Left cardiac atrium (tissue), 4 donors: ENCODE measurements around the gene GNB3. TPM values are rescaled to one million over a fixed set of nuclear protein-coding genes. Genes with fewer than 3 reads are reported as not detected.
"Not testable (repeated sequence)": the region's sequence is repeated elsewhere in the genome, so short reads cannot be mapped to it uniquely, and the experiment has no call there.

Experiments used
- ATAC-seq, 2 donors: fragments of 200-7000 bp; cut with Tn5 transposase; one replicate each; pipeline ENCODE4 v1.9.1; 2020; ENCODE audit warnings: mild to moderate bottlenecking in 2 of 2, moderate library complexity in 2 of 2
- DNase-seq: peaks from one replicate; pipeline ENCODE4 v3.0.0-alpha.2; 2020
- intact Hi-C, 2 donors: fragments of 100-400 bp; cut with DNase I; formaldehyde crosslinking; loops; one replicate each; pipeline versions ENCODE4 v1.14.1 to v1.15.1; 2022 to 2023
- total RNA-seq, 2 donors: library from RNA; stranded (reverse); fragmentation: NEBNext Ultra II Directional; extraction: Animal tissue kit (Norgen Biotek cat#: 25700); gene quantifications; one replicate each; pipeline ENCODE4 v1.2.1, GENCODE V29; 2021
- donor health status: DM: no; HTN: yes; CAD: no.
- donor health status: DM: no; HTN: yes; CAD: no; lungs with severe emphysema.
- donor health status: DM: yes; HTN: yes; CAD: no.
- donor health status: Dilated cardiomyopathy.

Gene GNB3
- total RNA-seq, 2 donors from 2014 or later = 2.3 to 5.8 TPM

- DNase-seq (peak; percentile 75), ATAC-seq (no peak)
- intact Hi-C loops = no loop called here
Measured at GRCh38 chr12:6869049-6870021, 28.6 kb downstream of the GNB3 start.

- intact Hi-C loops, DNase-seq, ATAC-seq: not testable (repeated sequence)
Measured at GRCh38 chr12:6870304-6870703, 29.6 kb downstream of the GNB3 start.

GRCh38 chr12:6871052-6871957, 30.6 kb downstream of the GNB3 start:
- ATAC-seq (no peak), DNase-seq (peak; percentile 40)
- intact Hi-C loops = no loop called here

- ATAC-seq (peak; percentile 72 to 76), DNase-seq (peak; percentile 85)
- intact Hi-C loops = loop anchor here in 1 of 2 donors (2.0 kb wide), 1 partner anchor 18 kb away; no protein-coding TSS in a partner anchor
Measured at GRCh38 chr12:6872073-6873048, 31.6 kb downstream of the GNB3 start.

GRCh38 chr12:6873094-6874014, 32.6 kb downstream of the GNB3 start, which contains the start of gene SPSB2:
Gene SPSB2 (minus strand): TSS chr12:6873303. CDS start chr12:6872901, 402 bp downstream.
- intact Hi-C loops = loop anchor here in 1 of 2 donors (2.0 kb wide), 1 partner anchor 17 kb away; no protein-coding TSS in a partner anchor
- DNase-seq (peak; percentile 99), ATAC-seq (peak; percentile 94 to 96)

- intact Hi-C loops, DNase-seq, ATAC-seq: not testable (repeated sequence)
Measured at GRCh38 chr12:6874015-6874368, 33.3 kb downstream of the GNB3 start.

GRCh38 chr12:6879824-6880223, 39.1 kb downstream of the GNB3 start:
- intact Hi-C loops, ATAC-seq, DNase-seq: not testable (repeated sequence)

GRCh38 chr12:6883252-6883651, 42.5 kb downstream of the GNB3 start:
- intact Hi-C loops = no loop called here
- no peak for DNase-seq

GRCh38 chr12:6883683-6884082, 43.0 kb downstream of the GNB3 start:
- DNase-seq = no peak
- no peak for ATAC-seq
- intact Hi-C loops = no loop called here

More at GRCh38 chr12:6883252-6883651, 42.5 kb downstream of the GNB3 start:
- ATAC-seq = no peak

GRCh38 chr12:6884539-6884938, 43.8 kb downstream of the GNB3 start:
- ATAC-seq (no peak), DNase-seq (no peak)
- intact Hi-C loops = no loop called here

- ATAC-seq, intact Hi-C loops, DNase-seq: not testable (repeated sequence)
Measured at GRCh38 chr12:6886206-6886999, 45.7 kb downstream of the GNB3 start.

- no peak for DNase-seq
- intact Hi-C loops = no loop called here
- ATAC-seq = no peak
Measured at GRCh38 chr12:6887460-6887859, 46.7 kb downstream of the GNB3 start.

- no peak for DNase-seq
- intact Hi-C loops = no loop called here
- no peak for ATAC-seq
Measured at GRCh38 chr12:6888360-6888759, 47.6 kb downstream of the GNB3 start.

- DNase-seq, ATAC-seq, intact Hi-C loops: not testable (repeated sequence)
Measured at GRCh38 chr12:6888794-6889193, 48.1 kb downstream of the GNB3 start.

GRCh38 chr12:6889775-6890573, 49.2 kb downstream of the GNB3 start:
- intact Hi-C loops = loop anchor here in 1 of 2 donors (2.0 kb wide), 1 partner anchor 17 kb away; the partner anchor contains the start of gene SPSB2
- peak; percentile 27 for DNase-seq
- ATAC-seq = not testable (repeated sequence)
